ENCODE measurements around the gene PCP4. TPM values are rescaled to one million over a fixed set of nuclear protein-coding genes. Genes with fewer than 3 reads are reported as not detected.

PCP4 gene
- total RNA-seq, 8 experiments from 2014 or later, result 3.3 to 36.4 (median 18.7) TPM; not detected in 3

DNA sequence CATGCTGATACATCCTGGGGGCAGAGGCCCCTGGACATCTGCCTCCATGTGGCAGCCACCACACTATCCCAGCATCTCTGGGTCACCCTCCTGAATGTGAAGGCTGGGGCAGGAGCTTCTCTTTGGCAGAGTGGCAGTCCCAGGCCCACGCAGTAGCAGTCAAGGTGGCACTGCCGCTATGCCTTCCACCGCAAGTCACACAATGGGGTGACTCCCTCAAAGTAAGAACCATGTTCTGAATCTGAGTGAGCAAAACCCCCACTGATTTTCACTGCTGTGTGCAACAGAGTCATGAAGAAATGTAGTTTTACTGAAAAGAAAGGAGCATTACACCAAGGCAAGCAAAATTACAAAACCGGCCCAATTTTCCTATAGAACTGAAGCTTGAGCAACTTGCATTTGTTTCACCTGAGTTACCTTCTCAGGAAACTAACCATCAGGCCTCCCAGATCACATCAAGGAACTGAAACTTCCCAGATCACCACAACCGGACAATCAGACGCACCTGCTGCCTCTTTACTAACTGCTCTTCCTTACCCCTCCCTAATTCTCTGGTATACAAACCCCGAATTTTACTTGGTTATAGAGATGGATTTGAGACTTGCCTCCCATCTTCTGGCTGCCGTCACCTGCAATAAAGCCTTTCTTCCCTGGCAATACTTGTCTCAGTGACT lies 102.6 kb downstream of the PCP4 start:
- 0 to 100% (median 80%) methylated on average over 1 to 7 of the region's 8 CpGs; no CpG with 5 or more reads in 1 of the 10 experiments for WGBS, 10 experiments
- in situ Hi-C loops (cut with MboI; ENCODE audit: low pct_unique_long_range_greater_than_20kb in 2 of 9, low sequenced_read_pairs in 9 of 9, unreplicated experiment in 9 of 9), result no loop called here

DNA sequence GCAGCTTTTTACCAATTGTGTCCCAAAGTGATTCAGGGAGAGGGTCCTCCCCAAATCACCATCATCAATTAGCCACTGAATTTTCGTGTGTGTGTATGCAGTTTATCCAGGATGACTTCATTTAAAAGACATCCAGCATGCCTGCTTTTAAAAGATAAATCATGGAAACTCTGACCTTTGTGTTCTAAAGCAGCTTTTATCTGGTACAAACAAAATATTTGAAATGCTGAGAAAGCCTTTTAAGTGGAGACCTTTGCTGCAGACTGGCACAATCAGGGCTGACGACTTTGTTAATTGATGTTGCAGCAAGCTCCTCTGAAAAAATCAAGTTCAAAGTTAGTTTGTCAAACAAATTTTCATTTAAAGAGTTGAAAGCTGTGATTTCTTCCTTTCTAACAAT lies 104.7 kb downstream of the PCP4 start:
- H3K27ac ChIP-seq, result no peak overlapping the region
- in situ Hi-C loops (cut with MboI; ENCODE audit: low pct_unique_long_range_greater_than_20kb in 2 of 9, low sequenced_read_pairs in 9 of 9, unreplicated experiment in 9 of 9), result no loop called here
- H3K4me1 ChIP-seq (replicated peaks in 1 of 2), result peaks cover 0 to 12% of the 10 kb centered on the region in 2 donors
- ATAC-seq (replicated peaks in 6 of 8), result peak in 2 of 8 experiments; percentile 22 to 24
- 0 to 40% (median 3%) methylated on average over 1 to 2 of the region's 2 CpGs for WGBS, 10 experiments
- H3K4me3 ChIP-seq, result no peak overlapping the region

More for the DNA sequence above, 102.6 kb downstream of the PCP4 start:
- no peak overlapping the region for H3K27ac ChIP-seq
- H3K4me1 ChIP-seq (replicated peaks in 1 of 2), result peaks cover 0 to 12% of the 10 kb centered on the region in 2 donors
- no peak overlapping the region for H3K4me3 ChIP-seq
- no peak for ATAC-seq (replicated peaks in 6 of 8)

DNA sequence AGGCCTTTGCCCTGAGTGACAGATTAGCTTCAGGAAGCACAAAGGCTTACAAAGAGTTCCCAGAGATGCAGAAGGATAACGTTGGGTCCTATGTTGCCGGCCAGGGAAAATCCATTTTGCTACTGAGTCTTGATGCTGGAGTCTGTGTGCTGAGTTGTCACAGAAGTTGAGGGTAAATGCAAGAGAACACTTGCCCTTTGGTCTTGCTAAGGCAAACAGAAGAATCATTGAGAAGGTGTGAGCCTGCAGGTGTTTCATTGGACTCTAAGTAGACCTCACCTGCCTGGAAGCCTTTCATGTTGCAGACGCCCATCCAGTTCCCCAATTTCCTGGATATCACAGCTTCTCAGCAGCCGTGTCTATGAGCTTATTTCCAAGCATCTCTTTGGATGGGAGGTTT lies 105.2 kb downstream of the PCP4 start:
- no peak overlapping the region for H3K4me3 ChIP-seq
- peaks cover 0 to 12% of the 10 kb centered on the region in 2 donors for H3K4me1 ChIP-seq (replicated peaks in 1 of 2)
- 9 to 80% (median 45%) methylated on average over 1 to 4 of the region's 4 CpGs; no CpG with 5 or more reads in 4 of the 10 experiments for WGBS, 10 experiments
- in situ Hi-C loops (cut with MboI; ENCODE audit: low pct_unique_long_range_greater_than_20kb in 2 of 9, low sequenced_read_pairs in 9 of 9, unreplicated experiment in 9 of 9), result no loop called here
- no peak overlapping the region for H3K27ac ChIP-seq
- ATAC-seq (replicated peaks in 6 of 8), result no peak

DNA sequence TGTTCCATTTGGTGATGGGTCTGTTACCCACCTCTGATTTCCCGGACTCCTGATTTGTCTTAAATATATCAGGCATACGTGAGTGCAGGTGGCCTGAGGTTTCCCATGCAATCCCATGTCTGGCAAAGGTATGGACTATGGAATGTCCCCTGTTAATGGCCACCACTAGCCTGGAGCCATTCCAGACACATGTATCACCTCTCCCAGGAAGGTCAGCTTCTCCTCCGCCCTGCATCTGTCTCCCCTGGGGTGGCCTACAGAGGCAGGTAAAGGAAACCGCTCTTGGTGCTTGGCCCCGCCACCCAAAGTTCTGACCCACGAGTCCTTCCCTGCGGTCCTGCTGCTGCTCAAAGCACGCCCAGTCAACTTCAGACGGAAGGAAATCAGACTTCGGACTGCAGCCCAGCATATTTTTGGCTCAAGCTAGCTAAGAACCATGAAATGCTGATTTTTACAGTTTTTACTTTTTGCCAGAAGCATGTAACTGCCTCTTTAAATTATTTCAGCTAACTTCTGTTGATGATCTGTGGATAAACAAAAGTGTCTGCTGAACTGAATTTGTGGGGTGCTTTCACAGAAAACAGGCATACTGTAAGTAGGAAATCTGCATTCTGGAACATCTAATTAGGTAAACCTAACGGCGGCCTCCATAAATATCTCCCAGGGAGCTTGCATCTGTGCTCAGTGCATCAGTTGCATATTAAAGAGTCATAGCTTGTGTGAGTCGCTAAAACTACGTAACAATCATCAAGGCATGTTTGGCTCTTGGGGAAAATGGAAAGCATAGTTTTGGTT lies 105.9 kb downstream of the PCP4 start:
- Histone ChIP-seq H3K4me1 (replicated peaks in 1 of 2) (peaks cover 0 to 12% of the 10 kb centered on the region in 2 donors), H3K4me3 (no peak overlapping the region), H3K27ac (no peak overlapping the region)
- in situ Hi-C loops (cut with MboI; ENCODE audit: low pct_unique_long_range_greater_than_20kb in 2 of 9, low sequenced_read_pairs in 9 of 9, unreplicated experiment in 9 of 9), result no loop called here
- 0 to 100% (median 73%) methylated on average over 1 to 13 of the region's 14 CpGs; no CpG with 5 or more reads in 1 of the 10 experiments for WGBS, 10 experiments
- ATAC-seq (replicated peaks in 6 of 8), result no peak

DNA sequence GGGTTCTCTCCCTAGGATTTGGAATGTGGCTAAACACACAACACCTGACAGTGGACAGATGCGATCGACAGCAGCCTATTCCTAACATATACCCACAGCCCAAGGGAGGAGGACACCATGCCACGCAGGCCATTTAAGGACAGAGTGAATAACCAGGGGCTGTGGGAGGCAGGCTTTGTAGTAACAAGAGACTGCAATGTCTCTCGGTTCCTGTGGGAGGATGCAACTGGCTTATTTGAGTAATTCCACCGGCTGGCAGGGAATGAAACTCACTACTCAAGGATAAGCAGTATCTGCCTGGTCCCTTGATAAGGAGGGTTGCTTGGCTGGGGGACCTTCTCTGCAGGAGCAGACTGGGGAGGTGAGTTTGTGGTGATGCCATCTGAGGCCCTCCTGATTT lies 109.6 kb downstream of the PCP4 start:
- in situ Hi-C loops (cut with MboI; ENCODE audit: low pct_unique_long_range_greater_than_20kb in 2 of 9, low sequenced_read_pairs in 9 of 9, unreplicated experiment in 9 of 9), result no loop called here
- 0 to 100% (median 77%) methylated on average over 1 to 4 of the region's 5 CpGs; no CpG with 5 or more reads in 3 of the 10 experiments for WGBS, 10 experiments
- H3K4me1 ChIP-seq (replicated peaks in 1 of 2), result peaks cover 0 to 8% of the 10 kb centered on the region in 2 donors

More for the DNA sequence above, 109.6 kb downstream of the PCP4 start:
- H3K27ac ChIP-seq, result no peak overlapping the region
- no peak for ATAC-seq (replicated peaks in 6 of 8)
- H3K4me3 ChIP-seq, result no peak overlapping the region

Other genes starting within 250 kb of the PCP4 start
- gene IGSF5, start 122.3 kb upstream of the PCP4 start, total RNA-seq, result 1 to 10 TPM in 1 of 8 experiments, under 1 TPM in 5, not detected in 2; 0.54 to 6.1 (median 0.72) TPM

Measured in motor neuron (in vitro differentiated cells).